Esophagus squamous epithelium (tissue), 5 donors: Measurements from ENCODE around the gene TOPAZ1. TPM values are rescaled to one million over a fixed set of nuclear protein-coding genes. Genes with fewer than 3 reads are reported as not detected.

ENCODE experiments used
- DNase-seq: peaks from one replicate; lab custom pipeline; 2025; lab: John Stamatoyannopoulos, UW
- H3K27ac ChIP-seq, 4 donors: fragments of 200-600 bp; sonication (generic); one replicate each; pipeline ENCODE4 v1.5.1; 2016 to 2019; ENCODE audit warnings: mild to moderate bottlenecking in 1 of 4
- H3K27me3 ChIP-seq, 4 donors: fragments of 200-600 bp; sonication (generic); 1 replicate in 3 of 4; 2 replicates in 1 of 4; pipeline versions ENCODE4 v1.5.1 to v1.6.0; 2017 to 2021; ENCODE audit warnings: antibody characterized with exemption in 1 of 4
- H3K36me3 ChIP-seq, 3 donors: fragments of 200-600 bp; sonication (generic); one replicate each; pipeline ENCODE4 v1.5.1; 2016 to 2019
- H3K4me1 ChIP-seq, 3 donors: fragments of 200-600 bp; sonication (generic); one replicate each; pipeline ENCODE4 v1.5.1; 2017 to 2019
- H3K4me3 ChIP-seq, 4 donors: fragments of 200-600 bp; sonication (generic); 1 replicate in 3 of 4; 2 replicates in 1 of 4; pipeline ENCODE4 v1.5.1; 2016 to 2019; ENCODE audit warnings: mild to moderate bottlenecking in 2 of 4, moderate library complexity in 1 of 4
- H3K9me3 ChIP-seq, 3 donors: fragments of 200-600 bp; sonication (generic); one replicate each; pipeline ENCODE4 v1.5.1; 2016 to 2019
- CTCF ChIP-seq, 6 experiments: fragments of 450-650 bp in 4 of 6; fragments of 200-600 bp in 2 of 6; sonication (generic) in 2 of 6; IDR thresholded peaks; one replicate each; pipeline ENCODE4 v1.5.1; 2016 to 2019; ENCODE audit warnings: antibody characterized with exemption in 6 of 6, mild to moderate bottlenecking in 4 of 6, moderate library complexity in 4 of 6
- POLR2A ChIP-seq, 4 donors: fragments of 450-650 bp; IDR thresholded peaks; one replicate each; pipeline ENCODE4 v1.6.1; 2017; ENCODE audit warnings: antibody characterized with exemption in 4 of 4, mild to moderate bottlenecking in 4 of 4, moderate library complexity in 3 of 4
- WGBS, 2 donors: methylation state at CpG; one replicate each; pipeline ENCODE4 v1.1.5; 2018; 5-methylcytosine and 5-hydroxymethylcytosine counted together
- intact Hi-C: fragments of 100-400 bp; cut with DNase I; formaldehyde crosslinking; loops from one replicate; pipeline ENCODE4 v1.15.0; 2022
- total RNA-seq, 4 donors: library from RNA; depleted of rRNA; stranded (reverse); fragments of >200 nt; gene quantifications; one replicate each; pipeline ENCODE4 v1.1.0, GENCODE V29; 2016
- donor health status: DM: yes; HTN: yes; CAD: no.

Gene TOPAZ1
- total RNA-seq, 4 donors from 2014 or later: not detected

GRCh38 chr3:44280077-44280476 is 38.4 kb downstream of the TOPAZ1 start:
- Histone ChIP-seq H3K4me1 (no peaks in the 10 kb centered on the region), H3K27me3 (peaks cover 0 to 11% (median 0%) of the 10 kb centered on the region in 4 donors), H3K9me3 (no peaks in the 10 kb centered on the region), H3K36me3 (no peaks in the 10 kb centered on the region), H3K27ac (no peak overlapping the region), H3K4me3 (no peak overlapping the region)
- intact Hi-C loops: no loop called here
- WGBS, 2 donors: 77 to 93% methylated on average over 3 of the region's 3 CpGs
- TF ChIP-seq CTCF (IDR thresholded peaks at IDR 0.05) (no peak), POLR2A (IDR thresholded peaks at IDR 0.05) (no peak)
- DNase-seq: no peak

GRCh38 chr3:44280631-44281030 is 38.9 kb downstream of the TOPAZ1 start:
- no peaks in the 10 kb centered on the region for H3K9me3 ChIP-seq
- WGBS, 2 donors: 72 to 100% methylated on average over 1 to 2 of the region's 2 CpGs
- no peak for DNase-seq
- intact Hi-C loops: no loop called here
- no peak overlapping the region for H3K4me3 ChIP-seq
- no peaks in the 10 kb centered on the region for H3K36me3 ChIP-seq
- TF ChIP-seq POLR2A (IDR thresholded peaks at IDR 0.05) (no peak), CTCF (IDR thresholded peaks at IDR 0.05) (no peak)
- H3K4me1 ChIP-seq: no peaks in the 10 kb centered on the region
- peaks cover 0 to 11% (median 0%) of the 10 kb centered on the region in 4 donors for H3K27me3 ChIP-seq
- no peak overlapping the region for H3K27ac ChIP-seq

- no peaks in the 10 kb centered on the region for H3K4me1 ChIP-seq
- H3K27me3 ChIP-seq: peaks cover 0 to 11% (median 0%) of the 10 kb centered on the region in 4 donors
- intact Hi-C loops: no loop called here
- no peak overlapping the region for H3K27ac ChIP-seq
- TF ChIP-seq POLR2A (IDR thresholded peaks at IDR 0.05) (no peak), CTCF (IDR thresholded peaks at IDR 0.05) (no peak)
- no peaks in the 10 kb centered on the region for H3K36me3 ChIP-seq
- WGBS, 2 donors: 76 to 82% methylated on average over 2 of the region's 2 CpGs
- no peak overlapping the region for H3K4me3 ChIP-seq
- no peak for DNase-seq
- no peaks in the 10 kb centered on the region for H3K9me3 ChIP-seq
Measured at GRCh38 chr3:44284949-44285348, 43.3 kb downstream of the TOPAZ1 start.

GRCh38 chr3:44289882-44290462 is 48.3 kb downstream of the TOPAZ1 start:
- Histone ChIP-seq H3K9me3 (no peaks in the 10 kb centered on the region), H3K4me3 (no peak overlapping the region), H3K4me1 (no peaks in the 10 kb centered on the region), H3K27me3 (no peaks in the 10 kb centered on the region), H3K36me3 (no peaks in the 10 kb centered on the region), H3K27ac (no peak overlapping the region)
- TF ChIP-seq CTCF (IDR thresholded peaks at IDR 0.05) (no peak), POLR2A (IDR thresholded peaks at IDR 0.05) (no peak)
- no peak for DNase-seq
- intact Hi-C loops: no loop called here
- 33 to 34% methylated on average over 3 of the region's 3 CpGs for WGBS, 2 donors

- Histone ChIP-seq H3K27me3 (peaks cover 0 to 8% (median 0%) of the 10 kb centered on the region in 4 donors), H3K4me3 (no peak overlapping the region), H3K4me1 (no peaks in the 10 kb centered on the region), H3K27ac (no peak overlapping the region), H3K9me3 (no peaks in the 10 kb centered on the region), H3K36me3 (no peaks in the 10 kb centered on the region)
- intact Hi-C loops: no loop called here
- no peak for TF ChIP-seq CTCF (IDR thresholded peaks at IDR 0.05)
- TF ChIP-seq POLR2A (IDR thresholded peaks at IDR 0.05): no peak
- WGBS, 2 donors: 84 to 88% methylated on average over 2 of the region's 2 CpGs
- DNase-seq: no peak
Measured at GRCh38 chr3:44292276-44292675, 50.6 kb downstream of the TOPAZ1 start.
